ENCODE data around the gene MXI1. TPM values are rescaled to one million over a fixed set of nuclear protein-coding genes. Genes with fewer than 3 reads are reported as not detected.

Gene MXI1
- total RNA-seq, 2 experiments from 2014 or later, result 11.7 to 22.3 TPM

GRCh38 chr10:110222641-110223297 lies 15.4 kb downstream of the MXI1 start:
- no peaks in the 10 kb centered on the region for H3K36me3 ChIP-seq (ENCODE audit: insufficient read depth, low read length)
- H2AFZ ChIP-seq (ENCODE audit: low read length), result no peak overlapping the region
- no peak overlapping the region for H3K27ac ChIP-seq (ENCODE audit: low read depth, low read length, poor library complexity, severe bottlenecking)
- no TSS peak for BruUV-seq (replicated peaks)
- no peaks in the 10 kb centered on the region for H3K9me2 ChIP-seq (ENCODE audit: insufficient read depth, low read length)
- no peaks in the 10 kb centered on the region for H4K20me1 ChIP-seq (ENCODE audit: insufficient read depth, low read length)
- ChIA-PET CTCF (ENCODE audit: unreplicated experiment) (no interaction called here), POLR2A (interaction anchor here (0.6 to 7.0 kb wide), 4 partner anchors 8 to 73 kb away, joined by 3 to 53 read pairs (median 12); partner anchors contain the start of gene MXI1)
- H3K4me1 ChIP-seq (ENCODE audit: insufficient read depth, low read length, poor library complexity, severe bottlenecking), result peaks cover 22% of the 10 kb centered on the region
- TF ChIP-seq CTCF (conservative IDR thresholded peaks at IDR 0.05; ENCODE audit: low read length) (no peak), EZH2phosphoT487 (IDR thresholded peaks at IDR 0.05; ENCODE audit: borderline replicate concordance, low read depth, low read length) (no peak)
- DNase-seq (ENCODE audit: low spot score), result no peak
- no peaks in the 10 kb centered on the region for H3K9me3 ChIP-seq (ENCODE audit: low read length)
- no peak overlapping the region for H3K4me2 ChIP-seq (ENCODE audit: low read length)
- H3K4me3 ChIP-seq (ENCODE audit: low read depth, low read length, poor library complexity, severe bottlenecking), result no peak overlapping the region
- H3K79me2 ChIP-seq (ENCODE audit: insufficient read depth, low read depth, low read length), result no peaks in the 10 kb centered on the region
- intact Hi-C loops (cut with micrococcal nuclease; ENCODE audit: unreplicated experiment), result no loop called here

- Histone ChIP-seq H3K4me2 (ENCODE audit: low read length) (no peak overlapping the region), H3K9me2 (ENCODE audit: insufficient read depth, low read length) (no peaks in the 10 kb centered on the region), H3K9me3 (ENCODE audit: low read length) (no peaks in the 10 kb centered on the region), H4K20me1 (ENCODE audit: insufficient read depth, low read length) (no peaks in the 10 kb centered on the region), H3K4me1 (ENCODE audit: insufficient read depth, low read length, poor library complexity, severe bottlenecking) (peaks cover 22% of the 10 kb centered on the region), H3K79me2 (ENCODE audit: insufficient read depth, low read depth, low read length) (no peaks in the 10 kb centered on the region), H3K4me3 (ENCODE audit: low read depth, low read length, poor library complexity, severe bottlenecking) (no peak overlapping the region), H2AFZ (ENCODE audit: low read length) (no peak overlapping the region), H3K27ac (ENCODE audit: low read depth, low read length, poor library complexity, severe bottlenecking) (no peak overlapping the region), H3K36me3 (ENCODE audit: insufficient read depth, low read length) (no peaks in the 10 kb centered on the region)
- POLR2A ChIA-PET, result interaction anchor here (2.9 to 7.0 kb wide), 2 partner anchors 10 to 14 kb away, joined by 21 to 53 read pairs; partner anchors contain the start of gene MXI1
- intact Hi-C loops (cut with micrococcal nuclease; ENCODE audit: unreplicated experiment), result no loop called here
- BruUV-seq (replicated peaks), result no TSS peak
- CTCF ChIA-PET (ENCODE audit: unreplicated experiment), result no interaction called here
- no peak for TF ChIP-seq CTCF (conservative IDR thresholded peaks at IDR 0.05; ENCODE audit: low read length)
- TF ChIP-seq EZH2phosphoT487 (IDR thresholded peaks at IDR 0.05; ENCODE audit: borderline replicate concordance, low read depth, low read length), result no peak
- DNase-seq (ENCODE audit: low spot score), result no peak
These were observed 16.0 kb downstream of the MXI1 start for GRCh38 chr10:110223298-110223925.

Data from OCI-LY7 (cell line).